H1 (cell line): Measurements from ENCODE around the gene ARCN1. TPM values are rescaled to one million over a fixed set of nuclear protein-coding genes. Genes with fewer than 3 reads are reported as not detected.

Experiments used
- CTCF ChIA-PET: fragments of 300-600 bp; sonication (Branson Sonifier 250); formaldehyde crosslinking; loops from one replicate; lab custom pipeline; 2021; ENCODE audit not compliant: partially characterized antibody; lab: Charles Lee
- POLR2A ChIA-PET: fragments of 300-600 bp; sonication (Branson Sonifier 250); formaldehyde crosslinking; loops from one replicate; lab custom pipeline; 2021; ENCODE audit warnings: inconsistent platforms; ENCODE audit not compliant: partially characterized antibody; lab: Charles Lee
- DNase-seq, 2 experiments: peaks; one replicate each; pipeline versions ENCODE4 v3.0.0 to v3.0.0-alpha.2; 2010 to 2022; ENCODE audit warnings: low spot score in 2 of 2, low read depth in 1 of 2, mixed read lengths in 1 of 2
- FAIRE-seq: peaks from 2 replicates; lab custom pipeline; 2011; peaks lifted over from hg19 to GRCh38; lab: Jason Lieb, UNC
- H2AFZ ChIP-seq: 2 replicates; pipeline ENCODE4 v1.8.1; 2012; ENCODE audit warnings: low read length, inconsistent platforms
- H2AK5ac ChIP-seq: 2 replicates; pipeline ENCODE4 v1.6.1; 2013; ENCODE audit warnings: low read depth, low read length
- H2BK120ac ChIP-seq: replicated peaks from 2 replicates; pipeline ENCODE3; 2013; ENCODE audit warnings: low read depth, low read length, inconsistent platforms
- H2BK12ac ChIP-seq: 2 replicates; pipeline ENCODE4 v1.6.1; 2013; ENCODE audit warnings: low read depth, low read length
- H2BK15ac ChIP-seq: 2 replicates; pipeline ENCODE4 v1.6.1; 2013; ENCODE audit warnings: low read length
- H2BK20ac ChIP-seq: 2 replicates; pipeline ENCODE4 v1.6.1; 2013; ENCODE audit warnings: low read length
- H2BK5ac ChIP-seq: 2 replicates; pipeline ENCODE4 v1.6.1; 2013; ENCODE audit warnings: low read depth, low read length
- H3K14ac ChIP-seq: 2 replicates; pipeline ENCODE4 v1.6.1; 2013; ENCODE audit warnings: inconsistent platforms; ENCODE audit not compliant: insufficient read length
- H3K18ac ChIP-seq: 2 replicates; pipeline ENCODE4 v1.6.1; 2013; ENCODE audit warnings: low read length; ENCODE audit errors: extremely low read depth
- H3K23ac ChIP-seq: 2 replicates; pipeline ENCODE4 v1.6.1; 2013; ENCODE audit warnings: inconsistent platforms; ENCODE audit not compliant: insufficient read length
- H3K23me2 ChIP-seq: 2 replicates; pipeline ENCODE4 v1.6.1; 2013; ENCODE audit warnings: low read depth, low read length
- H3K27ac ChIP-seq: 2 replicates; pipeline ENCODE4 v1.6.1; 2011; ENCODE audit warnings: low read depth, low read length, inconsistent platforms
- H3K27me3 ChIP-seq, 4 experiments: replicated peaks in 1 of 4; 1 replicate in 1 of 4; 2 replicates in 3 of 4; pipeline versions ENCODE4 v1.6.1 to v1.8.1; 2011 to 2013; ENCODE audit warnings: low read length in 3 of 4, mild to moderate bottlenecking in 3 of 4, inconsistent platforms in 2 of 4, mixed read lengths in 2 of 4, moderate library complexity in 1 of 4; ENCODE audit not compliant: control insufficient read depth in 3 of 4, insufficient read depth in 3 of 4; ENCODE audit errors: extremely low read depth in 1 of 4
- H3K36me3 ChIP-seq, 4 experiments: 2 replicates each; pipeline versions ENCODE4 v1.6.1 to v1.8.1; 2011 to 2013; ENCODE audit warnings: mild to moderate bottlenecking in 4 of 4, low read length in 3 of 4, moderate library complexity in 2 of 4, control low read depth in 1 of 4, inconsistent platforms in 1 of 4; ENCODE audit not compliant: insufficient read depth in 4 of 4, control insufficient read depth in 2 of 4
- H3K4ac ChIP-seq: replicated peaks from 2 replicates; pipeline ENCODE3; 2013; ENCODE audit warnings: low read length, low read depth, mixed read lengths, inconsistent platforms; ENCODE audit not compliant: insufficient read length
- H3K4me1 ChIP-seq, 4 experiments: replicated peaks in 1 of 4; 1 replicate in 1 of 4; 2 replicates in 3 of 4; pipeline versions ENCODE4 v1.6.1 to v1.8.1; 2011 to 2013; ENCODE audit warnings: low read length in 3 of 4, inconsistent platforms in 2 of 4, mixed read lengths in 1 of 4; ENCODE audit not compliant: insufficient read depth in 4 of 4, control insufficient read depth in 3 of 4
- H3K4me2 ChIP-seq, 2 experiments: 2 replicates each; pipeline versions ENCODE4 v1.6.1 to v1.8.1; 2011 to 2013; ENCODE audit warnings: low read depth in 2 of 2, low read length in 2 of 2, control low read depth in 1 of 2, inconsistent platforms in 1 of 2, mild to moderate bottlenecking in 1 of 2; ENCODE audit not compliant: insufficient read depth in 1 of 2
- H3K4me3 ChIP-seq, 4 experiments: fragments of 200-600, 300-600 bp in 1 of 4; sonication (generic), shearing (Covaris generic), sonication (Bioruptor Twin) in 1 of 4; 2 replicates each; pipeline versions ENCODE4 v1.5.1 to v1.8.1; 2011 to 2016; ENCODE audit warnings: low read length in 4 of 4, low read depth in 3 of 4, control low read depth in 2 of 4, inconsistent platforms in 2 of 4, mild to moderate bottlenecking in 2 of 4, mixed read lengths in 1 of 4, moderate library complexity in 1 of 4; ENCODE audit not compliant: insufficient read depth in 2 of 4; ENCODE audit errors: extremely low read depth in 1 of 4
- H3K56ac ChIP-seq: replicated peaks from 2 replicates; pipeline ENCODE3; 2013; ENCODE audit warnings: low read depth, mild to moderate bottlenecking, mixed read lengths, low read length, inconsistent platforms; ENCODE audit not compliant: insufficient read length
- H3K79me1 ChIP-seq: 2 replicates; pipeline ENCODE4 v1.6.1; 2013; ENCODE audit warnings: low read depth, low read length, control low read depth
- H3K79me2 ChIP-seq, 2 experiments: 2 replicates each; pipeline versions ENCODE4 v1.6.1 to v1.8.1; 2012 to 2013; ENCODE audit warnings: low read length in 2 of 2, mild to moderate bottlenecking in 2 of 2, inconsistent platforms in 1 of 2; ENCODE audit not compliant: insufficient read depth in 2 of 2, control insufficient read depth in 1 of 2
- H3K9ac ChIP-seq, 4 experiments: replicated peaks in 1 of 4; 1 replicate in 1 of 4; 2 replicates in 3 of 4; pipeline versions ENCODE4 v1.6.1 to v1.8.1; 2011 to 2013; ENCODE audit warnings: low read depth in 3 of 4, low read length in 3 of 4, control low read depth in 2 of 4, mild to moderate bottlenecking in 2 of 4, moderate library complexity in 2 of 4, inconsistent platforms in 1 of 4; ENCODE audit errors: extremely low read depth in 1 of 4
- H3K9me3 ChIP-seq, 2 experiments: 2 replicates each; pipeline versions ENCODE4 v1.6.1 to v1.8.1; 2012 to 2013; ENCODE audit warnings: mild to moderate bottlenecking in 2 of 2, moderate library complexity in 2 of 2, control low read depth in 1 of 2, inconsistent platforms in 1 of 2, low read depth in 1 of 2, low read length in 1 of 2, mixed read lengths in 1 of 2; ENCODE audit not compliant: insufficient read depth in 2 of 2
- H4K20me1 ChIP-seq, 2 experiments: replicated peaks in 1 of 2; 2 replicates each; pipeline versions ENCODE3 to v1.8.1; 2011 to 2013; ENCODE audit warnings: inconsistent platforms in 2 of 2, low read length in 2 of 2, mild to moderate bottlenecking in 1 of 2; ENCODE audit not compliant: insufficient read depth in 2 of 2, control insufficient read depth in 1 of 2
- H4K5ac ChIP-seq: 2 replicates; pipeline ENCODE4 v1.6.1; 2013; ENCODE audit warnings: low read length, low read depth, mixed read lengths, inconsistent platforms; ENCODE audit not compliant: insufficient read length
- H4K8ac ChIP-seq: 2 replicates; pipeline ENCODE4 v1.8.0; 2013; ENCODE audit warnings: mild to moderate bottlenecking, moderate library complexity, low read length, inconsistent platforms; ENCODE audit not compliant: insufficient read depth; ENCODE audit errors: extremely low read depth
- H4K91ac ChIP-seq: replicated peaks from 2 replicates; pipeline ENCODE3; 2013; ENCODE audit warnings: low read length, mixed read lengths, inconsistent platforms; ENCODE audit not compliant: insufficient read length
- ASH2L ChIP-seq: fragments of 200-600, 300-600 bp; sonication (generic); IDR thresholded peaks from one replicate; pipeline ENCODE4 v1.7.1; 2017; ENCODE audit warnings: low read length
- ATF2 ChIP-seq: IDR thresholded peaks from 2 replicates; pipeline ENCODE4 v1.6.1; 2012; ENCODE audit warnings: low read length, inconsistent platforms
- CBX5 ChIP-seq: fragments of 300-800, 300-1000 bp; sonication (generic); IDR thresholded peaks from 2 replicates; pipeline ENCODE4 v1.7.1; 2016; ENCODE audit warnings: antibody characterized with exemption, low read length, low read depth
- MAFK ChIP-seq: IDR thresholded peaks from 2 replicates; pipeline ENCODE4 v1.6.1; 2012; ENCODE audit warnings: low read depth, mild to moderate bottlenecking, improper control_type of control experiment, low read length
- NANOG ChIP-seq: IDR thresholded peaks from 2 replicates; pipeline ENCODE4 v1.6.1; 2011; ENCODE audit warnings: low read length, low read depth, mild to moderate bottlenecking, inconsistent platforms; ENCODE audit not compliant: insufficient read depth, poor library complexity, severe bottlenecking
- POLR2A ChIP-seq, 2 experiments: IDR thresholded peaks; 1 replicate in 1 of 2; 2 replicates in 1 of 2; pipeline ENCODE4 v1.6.1; 2011; ENCODE audit warnings: low read depth in 2 of 2, low read length in 2 of 2, mild to moderate bottlenecking in 2 of 2; ENCODE audit errors: control extremely low read depth in 1 of 2
- POLR2AphosphoS5 ChIP-seq: IDR thresholded peaks from 2 replicates; pipeline ENCODE4 v1.6.1; 2011; ENCODE audit warnings: low read depth, low read length
- SP4 ChIP-seq: IDR thresholded peaks from 2 replicates; pipeline ENCODE4 v1.6.1; 2012; ENCODE audit warnings: low read length, inconsistent platforms
- TAF7 ChIP-seq: optimal IDR thresholded peaks from 2 replicates; pipeline ENCODE3; 2011; ENCODE audit warnings: low read depth, mild to moderate bottlenecking, inconsistent platforms, low read length, moderate library complexity, borderline replicate concordance
- WGBS, 2 experiments: shearing (Covaris generic) in 1 of 2; methylation state at CpG; one replicate each; pipeline versions ENCODE4 v1.1.6 to v1.1.7; 2013 to 2015; ENCODE audit warnings: low lambda C conversion rate in 2 of 2, mixed read lengths in 2 of 2, inconsistent platforms in 1 of 2, low coverage in 1 of 2, missing lambda C conversion rate in 1 of 2; ENCODE audit not compliant: insufficient replicate concordance in 2 of 2, insufficient coverage in 1 of 2, insufficient read length in 1 of 2; ENCODE audit errors: extremely low coverage in 1 of 2, missing lambda C conversion rate in 1 of 2; 5-methylcytosine and 5-hydroxymethylcytosine counted together
- polyA plus RNA-seq, 7 experiments: library from polyadenylated mRNA; depleted of rRNA in 3 of 7; stranded (reverse) in 5 of 7; unstranded in 2 of 7; fragments of >200 nt in 5 of 7; fragments of 200-250 nt in 2 of 7; gene quantifications; 1 replicate in 5 of 7; 2 replicates in 1 of 7; 4 replicates in 1 of 7; pipeline versions ENCODE4 v1.2.1 to v1.2.3, GENCODE V29; 2011 to 2013; ENCODE audit warnings: missing spikeins in 2 of 7, mixed read lengths in 2 of 7
- total RNA-seq: library from RNA; stranded (reverse); fragmentation: NEBNext Ultra II Directional; extraction: Animal tissue kit (Norgen Biotek cat#: 25700); gene quantifications from 2 replicates; pipeline ENCODE4 v1.2.1, GENCODE V29; 2021

Gene ARCN1
- total and polyA plus RNA-seq, 2 of the 8 experiments (the other 6 are each of a cell fraction or from before 2014, with no cell fraction given), result 132 to 146 TPM

GRCh38 chr11:118632577-118633318 lies 60.5 kb downstream of the ARCN1 start:
- WGBS, 2 experiments, result 93% methylated on average over 9 of the region's 9 CpGs; no CpG with 5 or more reads in 1 of the 2 experiments
- Histone ChIP-seq H3K23ac (no peak overlapping the region), H2AFZ (no peak overlapping the region), H3K4ac (no peak overlapping the region), H2BK20ac (no peak overlapping the region), H3K18ac (no peak overlapping the region), H2BK5ac (no peak overlapping the region), H4K91ac (no peak overlapping the region), H3K14ac (no peak overlapping the region), H3K9ac (no peak overlapping the region), H2BK12ac (no peak overlapping the region), H3K27me3 (no peaks in the 10 kb centered on the region), H3K79me2 (no peaks in the 10 kb centered on the region), H2BK120ac (no peak overlapping the region), H4K8ac (no peak overlapping the region), H3K4me1 (peaks cover 16 to 23% (median 19%) of the 10 kb centered on the region in 4 experiments), H3K9me3 (no peaks in the 10 kb centered on the region), H4K5ac (no peak overlapping the region), H3K23me2 (peaks cover 9% of the 10 kb centered on the region; the same call in 1 of the 2 replicates), H3K4me3 (no peak overlapping the region), H3K4me2 (no peak overlapping the region), H3K36me3 (peaks cover 4 to 30% (median 17%) of the 10 kb centered on the region in 4 experiments; a peak in 6 of 8 replicates), H2BK15ac (no peak overlapping the region), H3K79me1 (peaks cover 3% of the 10 kb centered on the region), H3K27ac (no peak overlapping the region), H2AK5ac (no peak overlapping the region), H4K20me1 (peaks cover 0 to 23% of the 10 kb centered on the region in 2 experiments), H3K56ac (no peak overlapping the region)
- ChIA-PET CTCF (interaction anchor here (1.0 to 19.1 kb wide), 5 partner anchors 12 to 452 kb away, joined by 3 to 435 read pairs (median 57); partner anchors contain the start of gene PHLDB1), POLR2A (interaction anchor here (0.8 to 25.8 kb wide), 4 partner anchors 9 to 25 kb away, joined by 3 to 574 read pairs (median 171); partner anchors contain the start of gene PHLDB1)
- FAIRE-seq, result no peak
- TF ChIP-seq CBX5, result no peak
- TF ChIP-seq TAF7, result no peak
- no peak for TF ChIP-seq ATF2
- no peak for TF ChIP-seq POLR2AphosphoS5
- TF ChIP-seq MAFK, result no peak
- no peak for TF ChIP-seq SP4
- no peak for TF ChIP-seq ASH2L
- TF ChIP-seq NANOG, result no peak
- no peak for TF ChIP-seq POLR2A (IDR thresholded peaks at IDR 0.05; ENCODE audit: control extremely low read depth in 1 of 2, low read depth in 2 of 2, low read length in 2 of 2)
- DNase-seq, result no peak
